HG03558 (cell line): Measurements from ENCODE around the gene CHST12.

Experiments
- ATAC-seq: cut with Tn5 transposase; IDR thresholded peaks from one replicate; pipeline ENCODE4 v1.9.1; 2021; ENCODE audit warnings: moderate number of reproducible peaks; ENCODE audit not compliant: unreplicated experiment; ENCODE audit errors: extremely low read depth

The CHST12 gene

GRCh38 chr7:2494191-2495130 lies 91.0 kb downstream of the CHST12 start:
- ATAC-seq: no peak

GRCh38 chr7:2495418-2496299 lies 92.2 kb downstream of the CHST12 start:
- no peak for ATAC-seq

GRCh38 chr7:2496375-2496774 lies 93.0 kb downstream of the CHST12 start:
- ATAC-seq: no peak

- no peak for ATAC-seq
These were observed 93.7 kb downstream of the CHST12 start for GRCh38 chr7:2497065-2497464.

GRCh38 chr7:2497500-2498336 lies 94.3 kb downstream of the CHST12 start:
- no peak for ATAC-seq
